ENCODE measurements around the gene LAMA4. TPM values are rescaled to one million over a fixed set of nuclear protein-coding genes. Genes with fewer than 3 reads are reported as not detected.

The LAMA4 gene
- total and polyA plus RNA-seq, 4 donors: 2.1 to 6.0 (median 3.5) TPM

DNA sequence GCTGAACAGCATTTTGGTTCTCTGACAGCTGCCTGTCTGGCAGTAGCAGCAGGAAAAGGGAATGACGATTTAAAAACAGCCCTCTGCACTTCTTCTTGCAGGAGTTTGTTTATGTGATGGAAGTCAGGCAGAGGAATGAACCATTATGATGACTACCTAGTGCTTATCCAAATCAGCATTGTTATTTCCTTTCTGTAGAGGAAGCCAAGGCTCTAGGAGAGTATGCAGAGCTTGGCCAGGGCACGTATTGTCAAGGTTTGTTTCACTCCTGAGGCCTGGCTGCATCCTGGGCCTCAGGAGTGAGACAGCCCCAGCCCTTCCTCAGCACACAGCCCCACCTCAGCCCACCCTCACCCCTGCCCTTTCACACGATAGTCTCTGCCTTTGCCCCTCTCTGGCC is 98.5 kb downstream of the LAMA4 start:
- no peak overlapping the region for H3K4me3 ChIP-seq (ENCODE audit: low read depth in 1 of 3, low read length in 3 of 3)
- H3K27me3 ChIP-seq (ENCODE audit: control insufficient read depth in 4 of 4, insufficient read depth in 4 of 4, low read length in 3 of 4): no peaks in the 10 kb centered on the region
- H3K27ac ChIP-seq (ENCODE audit: low read depth in 1 of 2, low read length in 2 of 2): no peak overlapping the region
- DNase-seq (ENCODE audit: low spot score): no peak
- H3K9me3 ChIP-seq (ENCODE audit: control insufficient read depth in 4 of 4, low read length in 3 of 4): no peaks in the 10 kb centered on the region
- H3K36me3 ChIP-seq (ENCODE audit: control insufficient read depth in 4 of 4, insufficient read depth in 3 of 4, low read depth in 1 of 4, low read length in 3 of 4): no peaks in the 10 kb centered on the region
- TF ChIP-seq, protein P1, sequence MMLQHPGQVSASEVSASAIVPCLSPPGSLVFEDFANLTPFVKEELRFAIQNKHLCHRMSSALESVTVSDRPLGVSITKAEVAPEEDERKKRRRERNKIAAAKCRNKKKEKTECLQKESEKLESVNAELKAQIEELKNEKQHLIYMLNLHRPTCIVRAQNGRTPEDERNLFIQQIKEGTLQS (IDR thresholded peaks at IDR 0.05): no peak
- TF ChIP-seq NR2F2 (IDR thresholded peaks at IDR 0.05) (no peak), TAF1 (conservative IDR thresholded peaks at IDR 0.05) (no peak), FOXA2 (IDR thresholded peaks at IDR 0.05) (no peak), RXRA (IDR thresholded peaks at IDR 0.05) (no peak), EGR1 (IDR thresholded peaks at IDR 0.05; ENCODE audit: low read depth in 2 of 2) (no peak), JUND (IDR thresholded peaks at IDR 0.05) (no peak), YY1 (IDR thresholded peaks at IDR 0.05) (no peak), HNF4G (IDR thresholded peaks at IDR 0.05) (no peak), SP1 (IDR thresholded peaks at IDR 0.05) (no peak), FOXA1 (IDR thresholded peaks at IDR 0.05) (no peak), GABPA (IDR thresholded peaks at IDR 0.05 in 1 of 2, conservative IDR thresholded peaks at IDR 0.05 in 1 of 2) (no peak), RAD21 (IDR thresholded peaks at IDR 0.05) (no peak), HNF4A (conservative IDR thresholded peaks at IDR 0.05) (no peak)
- TF ChIP-seq, protein P2, sequence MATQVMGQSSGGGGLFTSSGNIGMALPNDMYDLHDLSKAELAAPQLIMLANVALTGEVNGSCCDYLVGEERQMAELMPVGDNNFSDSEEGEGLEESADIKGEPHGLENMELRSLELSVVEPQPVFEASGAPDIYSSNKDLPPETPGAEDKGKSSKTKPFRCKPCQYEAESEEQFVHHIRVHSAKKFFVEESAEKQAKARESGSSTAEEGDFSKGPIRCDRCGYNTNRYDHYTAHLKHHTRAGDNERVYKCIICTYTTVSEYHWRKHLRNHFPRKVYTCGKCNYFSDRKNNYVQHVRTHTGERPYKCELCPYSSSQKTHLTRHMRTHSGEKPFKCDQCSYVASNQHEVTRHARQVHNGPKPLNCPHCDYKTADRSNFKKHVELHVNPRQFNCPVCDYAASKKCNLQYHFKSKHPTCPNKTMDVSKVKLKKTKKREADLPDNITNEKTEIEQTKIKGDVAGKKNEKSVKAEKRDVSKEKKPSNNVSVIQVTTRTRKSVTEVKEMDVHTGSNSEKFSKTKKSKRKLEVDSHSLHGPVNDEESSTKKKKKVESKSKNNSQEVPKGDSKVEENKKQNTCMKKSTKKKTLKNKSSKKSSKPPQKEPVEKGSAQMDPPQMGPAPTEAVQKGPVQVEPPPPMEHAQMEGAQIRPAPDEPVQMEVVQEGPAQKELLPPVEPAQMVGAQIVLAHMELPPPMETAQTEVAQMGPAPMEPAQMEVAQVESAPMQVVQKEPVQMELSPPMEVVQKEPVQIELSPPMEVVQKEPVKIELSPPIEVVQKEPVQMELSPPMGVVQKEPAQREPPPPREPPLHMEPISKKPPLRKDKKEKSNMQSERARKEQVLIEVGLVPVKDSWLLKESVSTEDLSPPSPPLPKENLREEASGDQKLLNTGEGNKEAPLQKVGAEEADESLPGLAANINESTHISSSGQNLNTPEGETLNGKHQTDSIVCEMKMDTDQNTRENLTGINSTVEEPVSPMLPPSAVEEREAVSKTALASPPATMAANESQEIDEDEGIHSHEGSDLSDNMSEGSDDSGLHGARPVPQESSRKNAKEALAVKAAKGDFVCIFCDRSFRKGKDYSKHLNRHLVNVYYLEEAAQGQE (IDR thresholded peaks at IDR 0.05): no peak
- TF ChIP-seq, protein P3, sequence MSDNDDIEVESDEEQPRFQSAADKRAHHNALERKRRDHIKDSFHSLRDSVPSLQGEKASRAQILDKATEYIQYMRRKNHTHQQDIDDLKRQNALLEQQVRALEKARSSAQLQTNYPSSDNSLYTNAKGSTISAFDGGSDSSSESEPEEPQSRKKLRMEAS (IDR thresholded peaks at IDR 0.05): no peak
- 68% methylated on average over 3 of the region's 3 CpGs for WGBS
- H3K9ac ChIP-seq (ENCODE audit: low read depth in 1 of 2, low read length in 2 of 2): no peak overlapping the region
- H3K4me1 ChIP-seq (ENCODE audit: control insufficient read depth in 4 of 4, insufficient read depth in 4 of 4, low read length in 3 of 4): no peaks in the 10 kb centered on the region

DNA sequence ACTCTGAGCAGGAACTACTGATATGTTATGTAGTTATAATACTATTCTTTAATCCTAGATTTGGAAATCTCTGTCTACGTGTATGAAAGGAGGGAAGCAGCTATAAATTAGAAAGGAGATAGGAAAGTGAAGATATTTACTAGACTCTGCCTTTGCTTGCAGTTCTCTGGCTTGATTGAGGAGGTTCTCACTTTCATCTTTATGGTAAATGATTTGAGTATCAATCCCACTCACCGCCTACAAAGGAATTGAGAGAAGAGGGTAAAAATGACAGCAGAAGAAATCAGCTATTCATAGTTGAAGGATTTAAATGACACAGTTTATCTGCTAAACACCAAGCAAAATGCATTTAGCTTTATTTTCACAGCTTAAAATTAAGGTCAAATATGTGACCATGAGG is 99.7 kb downstream of the LAMA4 start:
- DNase-seq (ENCODE audit: low spot score): no peak
- H3K27me3 ChIP-seq (ENCODE audit: control insufficient read depth in 4 of 4, insufficient read depth in 4 of 4, low read length in 3 of 4): no peaks in the 10 kb centered on the region
- H3K4me1 ChIP-seq (ENCODE audit: control insufficient read depth in 4 of 4, insufficient read depth in 4 of 4, low read length in 3 of 4): no peaks in the 10 kb centered on the region
- no peaks in the 10 kb centered on the region for H3K36me3 ChIP-seq (ENCODE audit: control insufficient read depth in 4 of 4, insufficient read depth in 3 of 4, low read depth in 1 of 4, low read length in 3 of 4)
- no peak overlapping the region for H3K4me3 ChIP-seq (ENCODE audit: low read depth in 1 of 3, low read length in 3 of 3)
- H3K27ac ChIP-seq (ENCODE audit: low read depth in 1 of 2, low read length in 2 of 2): no peak overlapping the region
- no peak for TF ChIP-seq FOXA1 (IDR thresholded peaks at IDR 0.05)
- TF ChIP-seq YY1 (IDR thresholded peaks at IDR 0.05): no peak
- no peak for TF ChIP-seq JUND (IDR thresholded peaks at IDR 0.05)
- TF ChIP-seq RXRA (IDR thresholded peaks at IDR 0.05): no peak
- TF ChIP-seq FOXA2 (IDR thresholded peaks at IDR 0.05): no peak
- no peak for TF ChIP-seq RAD21 (IDR thresholded peaks at IDR 0.05)
- no peak for TF ChIP-seq TAF1 (conservative IDR thresholded peaks at IDR 0.05)
- TF ChIP-seq SP1 (IDR thresholded peaks at IDR 0.05): no peak
- no peak for TF ChIP-seq HNF4G (IDR thresholded peaks at IDR 0.05)
- TF ChIP-seq, protein P3 (IDR thresholded peaks at IDR 0.05): no peak
- TF ChIP-seq, protein P1 (IDR thresholded peaks at IDR 0.05): no peak
- TF ChIP-seq, protein P4, sequence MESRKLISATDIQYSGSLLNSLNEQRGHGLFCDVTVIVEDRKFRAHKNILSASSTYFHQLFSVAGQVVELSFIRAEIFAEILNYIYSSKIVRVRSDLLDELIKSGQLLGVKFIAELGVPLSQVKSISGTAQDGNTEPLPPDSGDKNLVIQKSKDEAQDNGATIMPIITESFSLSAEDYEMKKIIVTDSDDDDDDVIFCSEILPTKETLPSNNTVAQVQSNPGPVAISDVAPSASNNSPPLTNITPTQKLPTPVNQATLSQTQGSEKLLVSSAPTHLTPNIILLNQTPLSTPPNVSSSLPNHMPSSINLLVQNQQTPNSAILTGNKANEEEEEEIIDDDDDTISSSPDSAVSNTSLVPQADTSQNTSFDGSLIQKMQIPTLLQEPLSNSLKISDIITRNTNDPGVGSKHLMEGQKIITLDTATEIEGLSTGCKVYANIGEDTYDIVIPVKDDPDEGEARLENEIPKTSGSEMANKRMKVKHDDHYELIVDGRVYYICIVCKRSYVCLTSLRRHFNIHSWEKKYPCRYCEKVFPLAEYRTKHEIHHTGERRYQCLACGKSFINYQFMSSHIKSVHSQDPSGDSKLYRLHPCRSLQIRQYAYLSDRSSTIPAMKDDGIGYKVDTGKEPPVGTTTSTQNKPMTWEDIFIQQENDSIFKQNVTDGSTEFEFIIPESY (IDR thresholded peaks at IDR 0.05): no peak
- TF ChIP-seq, protein P2 (IDR thresholded peaks at IDR 0.05): no peak
- no peak for TF ChIP-seq EGR1 (IDR thresholded peaks at IDR 0.05; ENCODE audit: low read depth in 2 of 2)
- TF ChIP-seq, protein P5, sequence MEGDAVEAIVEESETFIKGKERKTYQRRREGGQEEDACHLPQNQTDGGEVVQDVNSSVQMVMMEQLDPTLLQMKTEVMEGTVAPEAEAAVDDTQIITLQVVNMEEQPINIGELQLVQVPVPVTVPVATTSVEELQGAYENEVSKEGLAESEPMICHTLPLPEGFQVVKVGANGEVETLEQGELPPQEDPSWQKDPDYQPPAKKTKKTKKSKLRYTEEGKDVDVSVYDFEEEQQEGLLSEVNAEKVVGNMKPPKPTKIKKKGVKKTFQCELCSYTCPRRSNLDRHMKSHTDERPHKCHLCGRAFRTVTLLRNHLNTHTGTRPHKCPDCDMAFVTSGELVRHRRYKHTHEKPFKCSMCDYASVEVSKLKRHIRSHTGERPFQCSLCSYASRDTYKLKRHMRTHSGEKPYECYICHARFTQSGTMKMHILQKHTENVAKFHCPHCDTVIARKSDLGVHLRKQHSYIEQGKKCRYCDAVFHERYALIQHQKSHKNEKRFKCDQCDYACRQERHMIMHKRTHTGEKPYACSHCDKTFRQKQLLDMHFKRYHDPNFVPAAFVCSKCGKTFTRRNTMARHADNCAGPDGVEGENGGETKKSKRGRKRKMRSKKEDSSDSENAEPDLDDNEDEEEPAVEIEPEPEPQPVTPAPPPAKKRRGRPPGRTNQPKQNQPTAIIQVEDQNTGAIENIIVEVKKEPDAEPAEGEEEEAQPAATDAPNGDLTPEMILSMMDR (IDR thresholded peaks at IDR 0.05; ENCODE audit: low read depth, low read length, missing input control): no peak
- no peak for TF ChIP-seq GABPA (IDR thresholded peaks at IDR 0.05 in 1 of 2, conservative IDR thresholded peaks at IDR 0.05 in 1 of 2)
- TF ChIP-seq HNF4A (conservative IDR thresholded peaks at IDR 0.05): no peak
- no peak for TF ChIP-seq NR2F2 (IDR thresholded peaks at IDR 0.05)
- no peaks in the 10 kb centered on the region for H3K9me3 ChIP-seq (ENCODE audit: control insufficient read depth in 4 of 4, low read length in 3 of 4)
- WGBS: 94% methylated on average over 2 of the region's 2 CpGs
- no peak overlapping the region for H3K9ac ChIP-seq (ENCODE audit: low read depth in 1 of 2, low read length in 2 of 2)

Data from liver (tissue), 9 donors.